Mucosa of rectum (tissue), 2 donors: Measurements from ENCODE around the gene NFE2L3.
"Not testable (repeated sequence)": the region's sequence is repeated elsewhere in the genome, so short reads cannot be mapped to it uniquely, and the experiment has no call there.

Experiments
- H3K27ac ChIP-seq, 2 donors: one replicate each; pipeline ENCODE4 v1.7.0; 2013; ENCODE audit warnings: inconsistent platforms in 2 of 2, low read depth in 2 of 2, low read length in 2 of 2
- H3K27me3 ChIP-seq, 2 donors: one replicate each; pipeline ENCODE4 v1.7.0; 2013; ENCODE audit warnings: low read length in 2 of 2; ENCODE audit not compliant: control insufficient read depth in 2 of 2, insufficient read depth in 2 of 2
- H3K36me3 ChIP-seq, 2 donors: one replicate each; pipeline ENCODE4 v1.7.0; 2013; ENCODE audit warnings: low read length in 2 of 2; ENCODE audit not compliant: control insufficient read depth in 2 of 2, insufficient read depth in 2 of 2
- H3K4me1 ChIP-seq, 2 donors: one replicate each; pipeline ENCODE4 v1.7.0; 2013; ENCODE audit warnings: low read length in 2 of 2, mild to moderate bottlenecking in 1 of 2; ENCODE audit not compliant: control insufficient read depth in 2 of 2, insufficient read depth in 2 of 2
- H3K4me3 ChIP-seq, 2 donors: one replicate each; pipeline ENCODE4 v1.7.0; 2013; ENCODE audit warnings: low read length in 2 of 2
- H3K9ac ChIP-seq, 2 donors: one replicate each; pipeline ENCODE4 v1.7.0; 2013; ENCODE audit warnings: low read length in 2 of 2, low read depth in 1 of 2, mild to moderate bottlenecking in 1 of 2
- H3K9me3 ChIP-seq, 2 donors: one replicate each; pipeline ENCODE4 v1.7.0; 2013; ENCODE audit warnings: low read length in 2 of 2; ENCODE audit not compliant: control insufficient read depth in 2 of 2
- donor health status: healthy.
- donor health status: Normal muscosa, but diverticular disease.

Gene NFE2L3

DNA sequence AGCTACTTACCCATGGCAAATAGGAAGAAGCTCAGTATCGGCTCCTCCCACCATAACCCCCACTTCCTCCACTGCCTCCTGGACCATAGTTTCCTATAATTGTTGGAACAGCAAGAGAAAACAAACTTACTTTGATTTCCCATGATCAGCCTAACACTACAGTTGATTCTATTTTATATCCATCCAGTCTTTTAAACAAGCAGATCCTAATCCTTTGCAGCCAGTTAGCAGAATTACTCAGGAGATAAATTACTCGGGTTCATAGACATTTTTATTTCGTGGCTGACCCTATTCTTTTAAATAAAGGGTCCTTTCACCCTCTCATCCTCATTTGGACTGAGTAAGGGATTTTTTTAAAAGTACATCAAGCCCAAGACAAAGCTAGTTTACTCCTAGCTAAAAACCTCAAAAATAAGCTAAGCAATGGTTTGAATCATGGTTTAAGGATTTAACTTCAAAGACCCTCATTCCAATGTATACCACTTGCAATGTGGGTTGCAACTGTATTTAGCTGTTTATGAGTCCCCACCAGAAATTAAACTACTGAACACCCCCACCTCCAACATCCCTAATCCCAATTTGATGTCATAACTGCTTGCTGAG is 40.6 kb downstream of the NFE2L3 start:
- H3K9ac ChIP-seq: no peak overlapping the region
- no peaks in the 10 kb centered on the region for H3K27me3 ChIP-seq
- H3K36me3 ChIP-seq: peaks cover 86 to 91% of the 10 kb centered on the region in 2 donors
- no peak overlapping the region for H3K27ac ChIP-seq
- H3K4me1 ChIP-seq: peaks cover 19 to 32% of the 10 kb centered on the region in 2 donors
- no peaks in the 10 kb centered on the region for H3K9me3 ChIP-seq
- H3K4me3 ChIP-seq: no peak overlapping the region

DNA sequence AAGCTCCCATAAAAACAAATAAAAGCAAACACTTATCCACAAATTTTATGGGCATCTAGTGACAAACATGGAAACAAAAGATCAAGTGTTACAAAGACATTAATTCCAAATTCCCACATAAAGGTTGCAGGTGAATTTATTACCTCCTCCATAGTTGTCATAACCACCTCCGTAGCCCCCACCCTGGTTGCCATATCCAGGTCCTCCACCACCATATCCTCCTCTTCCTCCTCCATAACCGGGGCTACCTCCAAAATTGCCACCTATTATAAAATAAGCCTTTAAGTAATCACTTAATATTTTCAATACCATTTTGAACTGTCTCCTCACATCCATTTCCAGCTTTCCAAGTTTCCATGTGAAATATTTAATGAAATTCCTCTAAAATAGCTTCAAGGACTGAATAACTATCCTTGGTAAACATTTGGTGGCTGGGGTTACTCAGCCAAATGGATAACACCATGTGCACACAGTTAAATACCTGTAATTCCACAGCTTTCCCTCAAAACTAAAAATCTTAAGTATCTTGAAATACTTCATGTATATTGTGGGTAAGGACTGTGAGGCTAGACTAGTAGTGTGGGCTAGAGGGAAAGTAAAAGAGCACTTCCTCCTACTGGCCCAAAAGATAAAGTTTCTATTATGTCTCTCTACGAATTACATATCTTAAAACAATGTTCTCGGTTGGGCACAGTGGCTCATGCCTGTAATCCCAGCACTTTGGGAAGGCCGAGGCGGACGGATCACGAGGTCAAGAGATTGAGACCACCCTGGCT is 41.6 kb downstream of the NFE2L3 start:
- Histone ChIP-seq H3K4me3 (no peak overlapping the region), H3K9ac (no peak overlapping the region), H3K27me3 (no peaks in the 10 kb centered on the region), H3K4me1 (peaks cover 19 to 36% of the 10 kb centered on the region in 2 donors), H3K27ac (no peak overlapping the region), H3K9me3 (no peaks in the 10 kb centered on the region), H3K36me3 (peaks cover 82 to 84% of the 10 kb centered on the region in 2 donors)

DNA sequence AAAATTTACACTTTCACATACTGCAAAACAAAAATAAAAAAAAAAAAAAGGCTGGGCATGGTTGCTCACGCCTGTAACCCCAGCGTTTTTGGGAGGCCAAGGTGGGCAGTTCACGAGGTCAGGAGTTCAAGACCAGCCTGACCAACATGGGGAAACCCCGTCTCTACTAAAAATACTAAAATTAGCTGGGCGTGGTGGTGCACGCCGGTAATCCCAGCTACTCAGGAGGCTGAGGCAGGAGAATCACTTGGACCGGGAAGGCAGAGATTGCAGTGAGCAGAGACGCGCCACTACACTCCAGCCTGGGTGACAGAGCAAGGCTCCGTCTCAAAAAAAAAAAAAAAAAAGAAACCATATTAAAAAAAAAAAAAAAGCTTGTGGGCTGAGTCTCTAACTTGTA is 42.8 kb downstream of the NFE2L3 start:
- not testable (repeated sequence) for H3K27me3 ChIP-seq, H3K9ac ChIP-seq, H3K9me3 ChIP-seq, H3K4me3 ChIP-seq, H3K27ac ChIP-seq
- H3K36me3 ChIP-seq: peaks cover 71 to 72% of the 10 kb centered on the region in 2 donors
- peaks cover 19 to 36% of the 10 kb centered on the region in 2 donors for H3K4me1 ChIP-seq

DNA sequence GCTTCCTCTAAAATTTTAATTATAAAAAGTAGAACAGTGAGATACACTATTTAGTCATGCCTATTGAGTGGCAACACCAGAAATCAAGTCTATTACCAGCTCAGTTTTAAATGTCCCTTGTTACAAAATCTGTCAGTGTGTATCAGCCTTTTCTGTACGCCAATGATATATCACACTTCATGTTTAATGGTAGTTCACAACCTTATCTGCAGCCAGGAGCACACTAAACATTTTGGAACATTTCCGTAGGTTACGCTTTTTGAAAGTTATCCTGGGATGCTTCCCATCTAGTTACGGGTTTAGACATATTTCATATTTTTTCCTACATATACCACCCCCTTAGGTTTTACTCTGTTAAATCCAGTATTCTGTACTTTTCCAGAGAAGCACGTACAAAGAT is 43.2 kb downstream of the NFE2L3 start:
- Histone ChIP-seq H3K4me1 (peaks cover 19 to 36% of the 10 kb centered on the region in 2 donors), H3K27me3 (no peaks in the 10 kb centered on the region), H3K27ac (no peak overlapping the region), H3K9me3 (no peaks in the 10 kb centered on the region), H3K36me3 (peaks cover 68 to 70% of the 10 kb centered on the region in 2 donors), H3K9ac (no peak overlapping the region), H3K4me3 (no peak overlapping the region)

DNA sequence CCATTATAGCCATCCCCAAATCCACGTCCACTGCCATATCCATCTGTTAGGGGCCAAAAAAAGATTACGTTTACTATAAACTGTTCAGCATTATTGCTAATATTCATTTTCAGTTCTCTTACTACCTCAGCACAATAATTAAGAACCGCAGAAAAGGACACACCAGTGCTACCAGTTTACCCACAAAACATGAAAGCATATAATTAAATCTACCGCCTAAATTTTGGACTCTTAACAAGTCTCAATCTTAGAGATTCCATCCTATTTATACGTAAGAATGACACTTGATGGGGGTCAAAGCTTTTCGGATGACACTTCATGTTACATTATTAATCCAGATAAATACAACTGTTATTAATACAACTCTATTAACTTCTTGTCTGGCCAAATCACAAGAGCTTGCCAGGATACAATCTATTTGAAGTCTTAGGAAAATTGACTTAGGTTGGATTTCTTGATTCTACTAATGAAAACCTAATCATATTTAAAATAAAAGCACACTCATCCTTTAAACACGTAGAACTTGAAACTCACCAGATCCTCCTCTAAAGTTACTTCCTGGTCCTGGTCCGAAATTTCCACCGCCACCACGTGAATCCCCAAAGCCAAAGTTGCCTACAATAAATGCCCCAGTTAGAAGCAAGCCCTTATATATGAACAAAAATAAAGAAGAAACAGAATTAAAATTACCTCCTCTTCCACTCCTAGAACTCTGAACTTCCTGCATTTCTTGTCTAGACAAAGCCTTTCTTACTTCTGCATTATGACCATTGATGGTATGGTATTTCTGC is 44.1 kb downstream of the NFE2L3 start:
- Histone ChIP-seq H3K27me3 (no peaks in the 10 kb centered on the region), H3K9ac (no peak overlapping the region), H3K4me1 (peaks cover 19 to 36% of the 10 kb centered on the region in 2 donors), H3K27ac (no peak overlapping the region), H3K4me3 (peak overlapping the region; percentile 23 to 26), H3K36me3 (peaks cover 59 to 61% of the 10 kb centered on the region in 2 donors), H3K9me3 (no peaks in the 10 kb centered on the region)

DNA sequence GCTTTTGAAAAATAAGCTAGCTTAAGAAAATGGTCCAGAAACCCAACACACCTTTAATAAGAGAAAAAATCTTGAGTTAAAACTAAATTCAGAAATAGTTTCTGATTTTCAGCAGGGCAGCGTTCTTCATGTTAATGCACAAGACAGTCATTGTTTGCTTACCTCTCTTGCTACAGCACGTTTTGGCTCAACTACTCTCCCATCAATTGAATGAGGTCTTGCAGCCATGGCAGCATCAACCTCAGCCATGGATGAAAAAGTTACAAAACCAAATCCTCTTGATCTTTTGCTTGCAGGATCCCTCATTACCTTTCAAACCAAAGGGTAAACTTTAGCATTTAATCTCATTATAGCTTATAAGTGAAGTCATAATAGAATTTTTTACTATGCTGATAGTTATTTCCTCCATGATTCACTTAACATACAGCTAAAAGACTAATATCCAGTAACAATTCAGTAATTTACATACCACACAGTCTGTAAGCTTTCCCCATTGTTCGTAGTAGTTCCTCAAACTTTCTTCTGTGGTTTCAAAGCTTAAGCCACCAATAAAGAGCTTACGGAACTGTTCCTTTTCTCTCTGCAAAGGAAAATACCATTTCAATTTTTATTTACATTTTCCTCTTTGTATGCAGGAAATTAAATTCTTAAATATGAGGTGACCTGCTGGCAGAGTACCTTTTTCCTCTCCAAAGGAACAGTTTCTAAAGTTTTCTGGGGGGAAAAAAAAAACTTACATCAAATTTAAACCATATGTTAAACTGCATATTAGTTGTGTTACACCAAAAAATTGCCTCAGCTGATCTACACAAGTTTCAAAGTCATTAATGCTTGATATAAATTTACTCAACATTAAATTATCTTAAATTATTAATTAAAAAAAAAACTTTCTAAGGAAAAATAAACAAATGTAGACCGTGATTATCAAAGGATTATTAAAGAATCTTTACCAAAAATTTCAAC is 45.4 kb downstream of the NFE2L3 start:
- Histone ChIP-seq H3K4me1 (peaks cover 19 to 36% of the 10 kb centered on the region in 2 donors), H3K9ac (peak overlapping the region in 1 of 2 donors; percentile 100), H3K27me3 (no peaks in the 10 kb centered on the region), H3K9me3 (no peaks in the 10 kb centered on the region), H3K36me3 (peaks cover 46 to 50% of the 10 kb centered on the region in 2 donors), H3K27ac (no peak overlapping the region), H3K4me3 (peak overlapping the region; percentile 92 to 100)

DNA sequence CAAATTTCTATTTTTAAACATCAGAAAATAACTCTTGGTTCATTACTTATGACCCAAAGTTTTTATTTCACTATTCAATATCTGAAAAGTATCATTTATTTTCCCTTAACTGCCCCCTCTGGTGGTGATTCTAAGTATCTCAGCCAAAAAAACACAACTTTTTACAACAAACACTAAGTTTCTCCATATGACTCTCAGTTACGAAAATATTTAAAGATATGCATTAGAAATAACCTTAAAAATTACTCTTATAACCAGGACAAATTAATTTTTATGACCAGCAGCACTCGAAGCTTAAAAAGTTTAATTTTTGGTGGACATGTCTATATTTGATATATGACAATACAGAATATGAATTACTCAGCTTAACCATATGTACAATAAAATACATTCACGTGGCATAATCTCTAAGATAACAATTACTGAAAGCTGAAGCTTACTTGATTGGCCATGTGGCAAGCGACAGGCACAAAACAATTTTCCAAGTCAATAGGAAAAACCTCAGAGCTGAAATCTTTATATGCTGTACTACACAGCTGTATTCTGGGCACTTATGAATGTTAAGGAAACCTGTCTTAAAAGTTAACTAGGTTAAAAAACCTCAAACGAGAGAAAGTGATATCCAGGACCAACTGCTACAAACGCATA is 46.3 kb downstream of the NFE2L3 start:
- Histone ChIP-seq H3K9ac (peak overlapping the region; percentile 100), H3K4me3 (peak overlapping the region; percentile 92 to 100), H3K36me3 (peaks cover 38 to 42% of the 10 kb centered on the region in 2 donors), H3K4me1 (peaks cover 19 to 38% of the 10 kb centered on the region in 2 donors), H3K27me3 (no peaks in the 10 kb centered on the region), H3K9me3 (no peaks in the 10 kb centered on the region), H3K27ac (peak overlapping the region; percentile 64 to 100)

DNA sequence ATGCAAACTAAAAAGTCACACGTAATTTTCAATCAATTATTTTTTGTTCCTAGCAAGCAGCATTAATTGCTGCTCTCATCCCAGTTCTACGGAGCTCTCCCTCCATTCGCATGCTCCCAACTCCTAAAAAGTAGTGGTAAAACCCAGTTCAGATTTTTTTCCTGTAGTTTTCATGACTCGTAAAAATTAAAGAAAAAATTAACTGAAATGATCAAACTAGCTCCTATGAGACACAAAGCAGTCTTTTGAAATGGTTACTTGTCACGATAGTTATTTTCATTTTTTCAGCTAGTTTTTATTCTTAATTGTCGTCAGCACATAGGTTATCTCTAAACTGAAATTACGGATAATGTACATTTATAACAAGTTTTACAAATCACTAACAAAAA is 46.8 kb downstream of the NFE2L3 start:
- no peaks in the 10 kb centered on the region for H3K9me3 ChIP-seq
- H3K27me3 ChIP-seq: no peaks in the 10 kb centered on the region
- peaks cover 32 to 37% of the 10 kb centered on the region in 2 donors for H3K36me3 ChIP-seq
- H3K4me3 ChIP-seq: peak overlapping the region; percentile 92 to 100
- H3K4me1 ChIP-seq: peaks cover 18 to 34% of the 10 kb centered on the region in 2 donors
- H3K9ac ChIP-seq: peak overlapping the region; percentile 100
- H3K27ac ChIP-seq: peak overlapping the region; percentile 100
